Esophagus squamous epithelium (tissue), 4 donors: ENCODE results near the gene ZFP57.

Experiments
- CTCF ChIP-seq, 6 experiments: fragments of 450-650 bp in 4 of 6; fragments of 200-600 bp in 2 of 6; sonication (generic) in 2 of 6; IDR thresholded peaks; one replicate each; pipeline ENCODE4 v1.5.1; 2016 to 2019; ENCODE audit warnings: antibody characterized with exemption in 6 of 6, mild to moderate bottlenecking in 4 of 6, moderate library complexity in 4 of 6
- POLR2A ChIP-seq, 4 donors: fragments of 450-650 bp; IDR thresholded peaks; one replicate each; pipeline ENCODE4 v1.6.1; 2017; ENCODE audit warnings: antibody characterized with exemption in 4 of 4, mild to moderate bottlenecking in 4 of 4, moderate library complexity in 3 of 4

- TF ChIP-seq POLR2A (IDR thresholded peaks at IDR 0.05) (peak in 2 of 4 donors; percentile 53 to 58), CTCF (IDR thresholded peaks at IDR 0.05) (no peak)
Observed at GRCh38 chr6:29627755-29628418, 53.1 kb downstream of the ZFP57 start.
